CD4-positive, CD25-positive, alpha-beta regulatory T cell (primary cell): ENCODE results near the gene KCNJ11. TPM values are rescaled to one million over a fixed set of nuclear protein-coding genes. Genes with fewer than 3 reads are reported as not detected.

Experiments used
- ATAC-seq, 2 donors: fragments of 150-1000 bp; cut with Tn5 transposase; one replicate each; pipeline ENCODE4 v1.10.0; 2021; ENCODE audit warnings: low read depth in 2 of 2, moderate number of reproducible peaks in 2 of 2, moderate library complexity in 1 of 2
- DNase-seq, 3 donors: peaks; one replicate each; pipeline versions ENCODE4 v3.0.0 to v3.0.0-alpha.2; 2012 to 2022; ENCODE audit warnings: mixed read lengths in 1 of 3
- H3K27ac ChIP-seq: one replicate; pipeline ENCODE4 v1.7.0; 2013; ENCODE audit warnings: mild to moderate bottlenecking, low read length; ENCODE audit not compliant: insufficient read depth, poor library complexity, severe bottlenecking
- H3K27me3 ChIP-seq: one replicate; pipeline ENCODE4 v1.7.0; 2013; ENCODE audit warnings: low read length; ENCODE audit not compliant: control insufficient read depth, insufficient read depth
- H3K36me3 ChIP-seq: one replicate; pipeline ENCODE4 v1.7.0; 2013; ENCODE audit warnings: mild to moderate bottlenecking, low read length, moderate library complexity; ENCODE audit not compliant: control insufficient read depth, insufficient read depth
- H3K4me1 ChIP-seq: 2 replicates; pipeline ENCODE4 v1.7.0; 2013; ENCODE audit warnings: mild to moderate bottlenecking, low read length; ENCODE audit not compliant: insufficient read depth, control insufficient read depth, poor library complexity, severe bottlenecking
- H3K4me3 ChIP-seq: one replicate; pipeline ENCODE4 v1.7.0; 2013; ENCODE audit warnings: low read depth, mild to moderate bottlenecking, low read length, moderate library complexity
- H3K9me3 ChIP-seq, 2 experiments: 1 replicate in 1 of 2; 2 replicates in 1 of 2; pipeline ENCODE4 v1.7.0; 2013; ENCODE audit warnings: low read length in 2 of 2, mild to moderate bottlenecking in 1 of 2, moderate library complexity in 1 of 2; ENCODE audit not compliant: control insufficient read depth in 2 of 2
- H3K27ac Mint-ChIP-seq, 3 donors: one replicate each; pipeline ENCODE4 v1.8.0; 2020 to 2022; ENCODE audit warnings: mild to moderate bottlenecking in 3 of 3, mixed read lengths in 3 of 3, moderate library complexity in 2 of 3
- H3K27me3 Mint-ChIP-seq: one replicate; pipeline ENCODE4 v1.8.0; 2022; ENCODE audit warnings: mild to moderate bottlenecking, mixed read lengths
- H3K36me3 Mint-ChIP-seq: one replicate; pipeline ENCODE4 v1.8.0; 2020; ENCODE audit warnings: mixed read lengths
- H3K4me1 Mint-ChIP-seq, 4 donors: one replicate each; pipeline ENCODE4 v1.8.0; 2020 to 2022; ENCODE audit warnings: mixed read lengths in 4 of 4, mild to moderate bottlenecking in 1 of 4
- H3K4me3 Mint-ChIP-seq, 4 donors: one replicate each; pipeline ENCODE4 v1.8.0; 2020 to 2022; ENCODE audit warnings: mild to moderate bottlenecking in 4 of 4, mixed read lengths in 4 of 4, moderate library complexity in 3 of 4
- H3K9me3 Mint-ChIP-seq, 7 donors: one replicate each; pipeline ENCODE4 v1.8.0; 2020 to 2022; ENCODE audit warnings: mixed read lengths in 7 of 7, mild to moderate bottlenecking in 3 of 7, moderate library complexity in 2 of 7
- polyA plus RNA-seq, 4 donors: library from polyadenylated mRNA; unstranded; fragments of 300-500 nt; fragmentation: Illumina TruSeq; gene quantifications; one replicate each; pipeline ENCODE4 v1.2.3, GENCODE V29; 2021
- total RNA-seq: library from RNA; stranded (reverse); gene quantifications from one replicate; pipeline ENCODE4 v1.2.3, GENCODE V29; 2022

The KCNJ11 gene
- total and polyA plus RNA-seq, 5 donors from 2014 or later = not detected

- DNase-seq = no peak
- peaks cover 6 to 43% (median 12%) of the 10 kb centered on the region in 7 donors for H3K9me3 Mint-ChIP-seq
- no peak overlapping the region for H3K4me3 Mint-ChIP-seq
- H3K9me3 ChIP-seq = peaks cover 32 to 41% of the 10 kb centered on the region in 2 experiments
- H3K27me3 Mint-ChIP-seq = no peaks in the 10 kb centered on the region
- H3K36me3 ChIP-seq = peaks cover 11% of the 10 kb centered on the region
- no peak overlapping the region for H3K27ac ChIP-seq
- H3K4me1 Mint-ChIP-seq = no peaks in the 10 kb centered on the region
- peaks cover 45% of the 10 kb centered on the region for H3K36me3 Mint-ChIP-seq
- H3K4me1 ChIP-seq = no peaks in the 10 kb centered on the region
- no peak for ATAC-seq
- no peaks in the 10 kb centered on the region for H3K27me3 ChIP-seq
- no peak overlapping the region for H3K4me3 ChIP-seq
- no peak overlapping the region for H3K27ac Mint-ChIP-seq
These were observed 19.9 kb downstream of the KCNJ11 start for GRCh38 chr11:17368551-17368950.

GRCh38 chr11:17366495-17366894 is 22.0 kb downstream of the KCNJ11 start:
- Mint-ChIP-seq H3K9me3 (peaks cover 0 to 29% (median 9%) of the 10 kb centered on the region in 7 donors), H3K27me3 (no peaks in the 10 kb centered on the region), H3K4me1 (no peaks in the 10 kb centered on the region), H3K27ac (no peak overlapping the region), H3K4me3 (no peak overlapping the region), H3K36me3 (peaks cover 32% of the 10 kb centered on the region)
- Histone ChIP-seq H3K9me3 (peaks cover 18 to 22% of the 10 kb centered on the region in 2 experiments), H3K4me3 (no peak overlapping the region), H3K36me3 (peaks cover 6% of the 10 kb centered on the region), H3K4me1 (no peaks in the 10 kb centered on the region), H3K27ac (no peak overlapping the region), H3K27me3 (no peaks in the 10 kb centered on the region)
- DNase-seq (no peak), ATAC-seq (no peak)

GRCh38 chr11:17354601-17354991 is 33.9 kb downstream of the KCNJ11 start:
- DNase-seq (peak; percentile 44 to 78 (median 61)), ATAC-seq (peak in 1 of 2 donors; percentile 57)
- Histone ChIP-seq H3K27me3 (peaks cover 11% of the 10 kb centered on the region), H3K4me1 (peaks cover 37% of the 10 kb centered on the region), H3K4me3 (no peak overlapping the region), H3K9me3 (no peaks in the 10 kb centered on the region), H3K36me3 (no peaks in the 10 kb centered on the region), H3K27ac (no peak overlapping the region)
- Mint-ChIP-seq H3K27me3 (peaks cover 31% of the 10 kb centered on the region), H3K36me3 (peaks cover 4% of the 10 kb centered on the region), H3K4me3 (peak overlapping the region; percentile 85 to 93 (median 90)), H3K27ac (peak overlapping the region in 1 of 3 donors; percentile 67), H3K9me3 (peaks cover 0 to 6% (median 0%) of the 10 kb centered on the region in 7 donors), H3K4me1 (peaks cover 12 to 32% (median 23%) of the 10 kb centered on the region in 4 donors)

- H3K4me3 Mint-ChIP-seq = peak overlapping the region; percentile 85 to 93 (median 90)
- peaks cover 1% of the 10 kb centered on the region for H3K36me3 Mint-ChIP-seq
- Histone ChIP-seq H3K4me3 (peak overlapping the region; percentile 75), H3K36me3 (no peaks in the 10 kb centered on the region), H3K9me3 (no peaks in the 10 kb centered on the region), H3K4me1 (peaks cover 37% of the 10 kb centered on the region), H3K27me3 (peaks cover 11% of the 10 kb centered on the region), H3K27ac (no peak overlapping the region)
- H3K27me3 Mint-ChIP-seq = peaks cover 31% of the 10 kb centered on the region
- DNase-seq (peak in 2 of 3 donors; percentile 2 to 4), ATAC-seq (no peak)
- H3K9me3 Mint-ChIP-seq = peaks cover 0 to 6% (median 0%) of the 10 kb centered on the region in 7 donors
- H3K27ac Mint-ChIP-seq = peak overlapping the region; percentile 9 to 67 (median 22)
- H3K4me1 Mint-ChIP-seq = peaks cover 12 to 32% (median 23%) of the 10 kb centered on the region in 4 donors
These were observed 34.4 kb downstream of the KCNJ11 start for GRCh38 chr11:17353821-17354600.

- peak in 1 of 2 donors; percentile 35 for ATAC-seq
- peaks cover 0 to 6% (median 0%) of the 10 kb centered on the region in 7 donors for H3K9me3 Mint-ChIP-seq
These were observed 35.3 kb downstream of the KCNJ11 start for GRCh38 chr11:17352950-17353820.

GRCh38 chr11:17351510-17352176 is 36.8 kb downstream of the KCNJ11 start, which contains the start of gene NCR3LG1:
Gene NCR3LG1, plus strand, starts transcription at chr11:17351800. Its CDS starts 170 bp downstream, at chr11:17351970.
- Histone ChIP-seq H3K36me3 (no peaks in the 10 kb centered on the region), H3K4me1 (peaks cover 37% of the 10 kb centered on the region), H3K4me3 (peak within 1 kb of the TSS; percentile 92), H3K27me3 (peaks cover 11% of the 10 kb centered on the region), H3K27ac (no peak within 1 kb of the TSS), H3K9me3 (no peaks in the 10 kb centered on the region)
- Mint-ChIP-seq H3K27ac (peak within 1 kb of the TSS; percentile 53 to 91 (median 85)), H3K27me3 (peaks cover 31% of the 10 kb centered on the region), H3K4me3 (peak within 1 kb of the TSS; percentile 85 to 96 (median 90)), H3K36me3 (no peaks in the 10 kb centered on the region), H3K4me1 (peaks cover 12 to 32% (median 23%) of the 10 kb centered on the region in 4 donors), H3K9me3 (peaks cover 0 to 6% (median 0%) of the 10 kb centered on the region in 7 donors)
- ATAC-seq (peak; percentile 45 to 52), DNase-seq (peak; percentile 45 to 62 (median 61))

More at GRCh38 chr11:17352950-17353820, 35.3 kb downstream of the KCNJ11 start:
- H3K27me3 Mint-ChIP-seq = peaks cover 31% of the 10 kb centered on the region
- Histone ChIP-seq H3K27me3 (peaks cover 11% of the 10 kb centered on the region), H3K27ac (no peak overlapping the region), H3K36me3 (no peaks in the 10 kb centered on the region), H3K9me3 (no peaks in the 10 kb centered on the region), H3K4me3 (peak overlapping the region; percentile 92), H3K4me1 (peaks cover 37% of the 10 kb centered on the region)
- peak; percentile 36 to 61 (median 36) for DNase-seq
- peak overlapping the region; percentile 85 to 96 (median 90) for H3K4me3 Mint-ChIP-seq
- peak overlapping the region; percentile 9 to 91 (median 85) for H3K27ac Mint-ChIP-seq
- no peaks in the 10 kb centered on the region for H3K36me3 Mint-ChIP-seq
- peaks cover 12 to 32% (median 23%) of the 10 kb centered on the region in 4 donors for H3K4me1 Mint-ChIP-seq

- peak overlapping the region; percentile 51 for H3K4me3 ChIP-seq
These were observed 37.3 kb downstream of the KCNJ11 start for GRCh38 chr11:17351172-17351509.

More at GRCh38 chr11:17351172-17351509, 37.3 kb downstream of the KCNJ11 start:
- Mint-ChIP-seq H3K4me1 (peaks cover 12 to 32% (median 23%) of the 10 kb centered on the region in 4 donors), H3K9me3 (peaks cover 0 to 6% (median 0%) of the 10 kb centered on the region in 7 donors), H3K36me3 (no peaks in the 10 kb centered on the region), H3K27ac (peak overlapping the region in 2 of 3 donors; percentile 67 to 85), H3K27me3 (peaks cover 31% of the 10 kb centered on the region), H3K4me3 (peak overlapping the region; percentile 82 to 92 (median 86))
- Histone ChIP-seq H3K27ac (no peak overlapping the region), H3K36me3 (no peaks in the 10 kb centered on the region), H3K4me1 (peaks cover 37% of the 10 kb centered on the region), H3K27me3 (peaks cover 11% of the 10 kb centered on the region), H3K9me3 (no peaks in the 10 kb centered on the region)
- ATAC-seq (no peak), DNase-seq (no peak)
